ENCODE data around the gene IL6. TPM values are rescaled to one million over a fixed set of nuclear protein-coding genes. Genes with fewer than 3 reads are reported as not detected.
"Not testable (repeated sequence)": the region's sequence is repeated elsewhere in the genome, so short reads cannot be mapped to it uniquely, and the experiment has no call there.

Gene IL6
- total RNA-seq, 1 experiment from 2014 or later = 22.0 TPM

GRCh38 chr7:22708214-22708613 is 18.8 kb upstream of the IL6 start:
- H3K27ac Mint-ChIP-seq (ENCODE audit: low read depth, unreplicated experiment); intact Hi-C loops (cut with micrococcal nuclease); H3K4me1 Mint-ChIP-seq (ENCODE audit: insufficient read depth, unreplicated experiment); BruUV-seq (replicated peaks); CTCF ChIA-PET; H3K36me3 Mint-ChIP-seq (ENCODE audit: insufficient read depth, unreplicated experiment); POLR2A ChIA-PET; H3K4me3 Mint-ChIP-seq (ENCODE audit: unreplicated experiment); H3K9me3 Mint-ChIP-seq (ENCODE audit: unreplicated experiment); H3K27me3 Mint-ChIP-seq (ENCODE audit: insufficient read depth, unreplicated experiment); DNase-seq (ENCODE audit: unreplicated experiment): not testable (repeated sequence)

- CTCF ChIA-PET; POLR2A ChIA-PET; H3K4me1 Mint-ChIP-seq (ENCODE audit: insufficient read depth, unreplicated experiment); H3K4me3 Mint-ChIP-seq (ENCODE audit: unreplicated experiment); H3K9me3 Mint-ChIP-seq (ENCODE audit: unreplicated experiment); BruUV-seq (replicated peaks); H3K36me3 Mint-ChIP-seq (ENCODE audit: insufficient read depth, unreplicated experiment); H3K27ac Mint-ChIP-seq (ENCODE audit: low read depth, unreplicated experiment); DNase-seq (ENCODE audit: unreplicated experiment); H3K27me3 Mint-ChIP-seq (ENCODE audit: insufficient read depth, unreplicated experiment); intact Hi-C loops (cut with micrococcal nuclease): not testable (repeated sequence)
These were observed 18.3 kb upstream of the IL6 start for GRCh38 chr7:22708677-22709061.

GRCh38 chr7:22709062-22709829 is 17.8 kb upstream of the IL6 start:
- CTCF ChIA-PET; H3K4me3 Mint-ChIP-seq (ENCODE audit: unreplicated experiment); H3K36me3 Mint-ChIP-seq (ENCODE audit: insufficient read depth, unreplicated experiment); intact Hi-C loops (cut with micrococcal nuclease); H3K27ac Mint-ChIP-seq (ENCODE audit: low read depth, unreplicated experiment); BruUV-seq (replicated peaks); H3K9me3 Mint-ChIP-seq (ENCODE audit: unreplicated experiment); DNase-seq (ENCODE audit: unreplicated experiment); H3K27me3 Mint-ChIP-seq (ENCODE audit: insufficient read depth, unreplicated experiment); POLR2A ChIA-PET; H3K4me1 Mint-ChIP-seq (ENCODE audit: insufficient read depth, unreplicated experiment): not testable (repeated sequence)

- no peaks in the 10 kb centered on the region for H3K4me1 Mint-ChIP-seq (ENCODE audit: insufficient read depth, unreplicated experiment)
- no peaks in the 10 kb centered on the region for H3K36me3 Mint-ChIP-seq (ENCODE audit: insufficient read depth, unreplicated experiment)
- TF ChIP-seq CTCF (IDR thresholded peaks at IDR 0.05; ENCODE audit: unreplicated experiment) = no peak
- H3K9me3 Mint-ChIP-seq (ENCODE audit: unreplicated experiment) = no peaks in the 10 kb centered on the region
- BruUV-seq (replicated peaks) = no TSS peak
- H3K4me3 Mint-ChIP-seq (ENCODE audit: unreplicated experiment) = no peak overlapping the region
- CTCF ChIA-PET = interaction anchor here (0.7 kb wide), 1 partner anchor 133 kb away, joined by 3 read pairs; no protein-coding TSS in a partner anchor
- intact Hi-C loops (cut with micrococcal nuclease) = no loop called here
- no peaks in the 10 kb centered on the region for H3K27me3 Mint-ChIP-seq (ENCODE audit: insufficient read depth, unreplicated experiment)
- no peak overlapping the region for H3K27ac Mint-ChIP-seq (ENCODE audit: low read depth, unreplicated experiment)
- DNase-seq (ENCODE audit: unreplicated experiment) = no peak
- POLR2A ChIA-PET = no interaction called here
These were observed 17.1 kb upstream of the IL6 start for GRCh38 chr7:22709857-22710256.

GRCh38 chr7:22712999-22713398 is 14.0 kb upstream of the IL6 start:
- TF ChIP-seq CTCF (IDR thresholded peaks at IDR 0.05; ENCODE audit: unreplicated experiment) = no peak
- peaks cover 14% of the 10 kb centered on the region for H3K4me1 Mint-ChIP-seq (ENCODE audit: insufficient read depth, unreplicated experiment)
- no peaks in the 10 kb centered on the region for H3K9me3 Mint-ChIP-seq (ENCODE audit: unreplicated experiment)
- H3K4me3 Mint-ChIP-seq (ENCODE audit: unreplicated experiment) = no peak overlapping the region
- ChIA-PET CTCF (interaction anchor here (0.7 to 1.2 kb wide), 2 partner anchors 27 to 35 kb away, joined by 3 read pairs; no protein-coding TSS in a partner anchor), POLR2A (no interaction called here)
- BruUV-seq (replicated peaks) = no TSS peak
- peaks cover 5% of the 10 kb centered on the region for H3K36me3 Mint-ChIP-seq (ENCODE audit: insufficient read depth, unreplicated experiment)
- H3K27ac Mint-ChIP-seq (ENCODE audit: low read depth, unreplicated experiment) = peak overlapping the region; percentile 47
- DNase-seq (ENCODE audit: unreplicated experiment) = no peak
- H3K27me3 Mint-ChIP-seq (ENCODE audit: insufficient read depth, unreplicated experiment) = no peaks in the 10 kb centered on the region
- intact Hi-C loops (cut with micrococcal nuclease) = no loop called here

Measured in MCF 10A (cell line).